Measurements from ENCODE around the gene ETV6.

Gene ETV6

DNA sequence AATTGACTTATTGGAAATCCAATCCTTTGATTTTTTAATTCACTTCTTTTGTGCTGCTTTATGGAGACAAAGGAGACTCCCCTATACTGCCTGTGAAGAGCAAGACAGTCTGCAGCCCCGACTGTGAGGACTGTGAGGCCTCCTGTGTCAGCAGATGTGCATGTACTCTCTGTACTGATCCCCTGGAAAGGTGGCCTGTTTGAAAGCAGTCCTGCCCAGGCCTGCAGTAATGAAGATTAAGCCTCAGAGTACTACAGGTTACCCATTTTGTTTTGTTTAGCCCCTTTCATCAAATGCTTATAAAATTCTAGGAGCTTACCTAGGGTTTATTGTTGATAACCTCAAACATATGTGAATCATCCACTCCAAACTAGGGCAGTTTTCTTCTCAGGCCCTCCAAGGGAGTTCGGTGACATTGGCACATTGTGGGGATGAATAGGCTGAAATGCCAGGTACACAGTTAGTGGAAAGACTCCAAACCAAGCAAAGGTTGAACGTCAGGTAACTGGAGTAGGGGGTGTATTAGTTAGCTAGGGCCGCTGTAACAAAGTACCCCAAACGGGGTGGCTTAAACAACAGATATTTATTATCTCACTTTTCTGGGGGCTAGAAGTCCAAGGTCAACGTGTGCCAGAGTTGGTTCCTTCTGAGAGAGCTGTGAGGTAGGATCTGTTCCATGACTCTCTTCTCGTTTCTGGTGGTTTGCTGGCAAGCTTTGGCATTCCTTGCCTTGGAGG, 212.6 kb downstream of the ETV6 start:
- DNase-seq = no peak

- peak in 3 of 4 experiments; percentile 49 to 70 (median 52) for DNase-seq
Observed at GRCh38 chr12:11862798-11863197, 213.3 kb downstream of the ETV6 start.

DNA sequence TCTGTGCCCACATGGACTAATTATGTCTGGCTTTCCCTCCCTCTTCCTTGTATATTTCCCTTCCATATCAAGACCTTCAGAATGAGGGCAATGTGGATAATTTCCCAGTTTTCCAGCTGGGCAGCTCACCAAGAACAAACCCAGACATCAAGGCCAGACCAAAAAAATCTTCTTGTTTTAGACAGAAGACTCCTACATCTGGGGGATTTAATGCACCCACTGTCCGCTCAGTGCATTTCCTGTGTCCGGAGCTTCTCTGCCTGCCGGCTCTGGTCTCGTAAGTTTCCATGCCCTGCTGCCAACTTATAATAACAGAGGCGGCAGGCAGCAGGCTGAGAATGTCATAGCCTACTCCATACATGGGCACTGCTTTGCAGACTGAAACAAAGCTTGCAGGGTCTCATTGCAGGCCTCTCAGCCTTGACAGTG, 214.0 kb downstream of the ETV6 start:
- DNase-seq = peak in 1 of 4 experiments; percentile 38

GRCh38 chr12:11863988-11864387, 214.5 kb downstream of the ETV6 start:
- peak; percentile 38 to 69 (median 66) for DNase-seq

- DNase-seq = no peak
Observed at GRCh38 chr12:11865824-11866223, 216.3 kb downstream of the ETV6 start.

GRCh38 chr12:11868027-11868426, 218.6 kb downstream of the ETV6 start:
- no peak for DNase-seq

DNA sequence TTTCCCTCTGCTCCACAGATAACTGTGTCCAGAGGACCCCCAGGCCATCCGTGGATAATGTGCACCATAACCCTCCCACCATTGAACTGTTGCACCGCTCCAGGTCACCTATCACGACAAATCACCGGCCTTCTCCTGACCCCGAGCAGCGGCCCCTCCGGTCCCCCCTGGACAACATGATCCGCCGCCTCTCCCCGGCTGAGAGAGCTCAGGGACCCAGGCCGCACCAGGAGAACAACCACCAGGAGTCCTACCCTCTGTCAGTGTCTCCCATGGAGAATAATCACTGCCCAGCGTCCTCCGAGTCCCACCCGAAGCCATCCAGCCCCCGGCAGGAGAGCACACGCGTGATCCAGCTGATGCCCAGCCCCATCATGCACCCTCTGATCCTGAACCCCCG, 219.9 kb downstream of the ETV6 start:
- no peak for DNase-seq

DNA sequence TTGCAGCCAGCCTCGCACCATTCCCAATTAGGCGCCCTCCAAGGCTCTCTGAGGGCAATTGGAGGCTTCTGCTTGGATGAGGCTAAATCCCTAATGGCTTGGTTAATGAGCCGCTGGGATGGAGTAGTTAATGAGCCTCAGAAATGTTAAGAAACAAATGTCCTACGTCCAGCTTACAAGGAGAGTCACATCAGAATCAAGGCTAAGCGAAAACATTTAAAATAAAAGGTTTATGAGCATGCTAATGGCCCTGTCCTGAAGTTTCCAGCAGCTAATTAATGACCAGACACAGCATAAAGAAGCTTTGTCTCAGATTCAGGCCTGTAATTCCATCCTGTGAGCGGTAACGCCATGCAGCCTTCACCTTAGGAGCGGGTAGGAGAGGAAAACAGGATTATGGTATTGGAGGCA, 220.6 kb downstream of the ETV6 start:
- no peak for DNase-seq

DNA sequence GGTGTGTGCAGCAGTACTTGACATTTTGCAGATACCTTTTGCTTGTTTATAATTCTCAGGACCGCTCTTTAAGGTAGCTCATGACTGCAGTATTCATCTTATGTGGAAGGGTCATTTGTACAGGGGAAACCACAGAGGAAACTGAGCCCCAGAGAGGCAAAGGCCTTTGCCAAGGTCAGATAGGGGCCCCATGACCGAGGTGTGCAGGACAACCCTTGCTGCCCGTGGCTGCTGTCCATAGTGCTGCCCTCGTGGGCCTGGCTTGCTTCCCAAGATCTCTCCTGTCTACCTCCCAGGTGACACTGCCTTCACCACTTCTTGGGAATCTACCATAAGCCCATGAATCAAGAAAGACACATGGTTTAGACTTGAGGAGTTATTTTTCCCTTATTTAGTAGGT, 222.6 kb downstream of the ETV6 start:
- no peak for DNase-seq

GRCh38 chr12:11875414-11875935, 226.0 kb downstream of the ETV6 start:
- no peak for DNase-seq

DNA sequence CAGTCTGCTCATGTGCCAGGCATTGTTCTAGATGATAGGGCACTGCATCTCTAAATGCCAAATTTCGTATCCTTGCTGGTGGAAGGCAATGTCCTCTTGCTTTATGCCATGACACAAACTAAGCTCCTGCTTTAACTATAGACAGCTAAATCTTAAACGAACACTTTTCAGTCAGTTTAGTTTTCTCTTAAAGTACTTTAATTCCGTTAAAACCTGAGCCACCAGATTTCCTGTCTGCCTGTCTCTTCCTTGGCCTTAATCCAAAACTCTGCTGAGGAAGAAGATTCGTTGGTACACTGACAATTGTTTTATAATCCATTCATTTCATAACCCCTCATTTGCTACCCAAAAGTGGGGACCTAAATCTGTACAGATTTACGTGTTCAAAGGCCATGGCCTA, 226.8 kb downstream of the ETV6 start:
- DNase-seq = peak in 1 of 4 experiments; percentile 41

- peak in 2 of 4 experiments; percentile 29 to 37 for DNase-seq
Observed at GRCh38 chr12:11877102-11877826, 227.8 kb downstream of the ETV6 start.

- peak; percentile 48 to 72 (median 60) for DNase-seq
Observed at GRCh38 chr12:11877869-11878780, 228.7 kb downstream of the ETV6 start.

DNA sequence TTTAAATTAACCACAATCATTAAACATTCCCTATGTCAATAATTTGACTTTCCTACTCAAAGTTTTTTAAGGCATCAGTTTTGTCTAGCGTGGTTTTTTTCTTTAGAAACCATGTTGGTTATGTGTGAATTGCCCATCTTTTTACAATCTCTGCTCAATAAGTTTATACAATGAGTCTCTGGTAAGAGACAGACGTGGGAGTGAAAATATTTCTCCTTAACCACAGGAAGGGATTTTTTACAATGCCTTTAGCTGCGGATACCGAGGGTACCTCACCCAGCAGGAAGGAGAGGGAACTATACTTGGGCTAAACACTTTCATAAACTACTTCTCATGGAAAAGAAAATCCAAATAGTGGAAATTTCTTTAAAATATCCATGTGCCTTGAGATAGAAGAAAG, 229.8 kb downstream of the ETV6 start:
- DNase-seq = no peak

GRCh38 chr12:11880381-11880780, 230.9 kb downstream of the ETV6 start:
- peak; percentile 65 to 81 (median 74) for DNase-seq

DNA sequence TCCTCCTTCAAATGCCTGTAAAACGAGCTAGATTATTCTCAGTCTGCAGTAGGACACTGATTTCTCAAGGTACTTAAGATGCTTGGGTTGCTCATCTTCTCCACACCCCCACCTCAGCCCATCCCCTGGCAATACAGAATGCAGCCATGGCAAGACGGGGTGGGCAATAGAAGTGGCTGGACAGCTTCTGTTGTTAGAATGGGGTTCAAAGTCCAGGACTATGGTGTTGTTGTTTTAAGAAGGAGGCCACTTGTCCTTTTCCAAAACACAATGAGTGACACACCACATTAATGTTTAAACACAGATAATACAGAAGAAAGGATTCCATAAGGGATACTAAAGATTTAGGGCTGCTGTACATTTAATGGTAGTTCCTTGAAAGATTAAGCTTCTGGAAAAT, 232.4 kb downstream of the ETV6 start:
- DNase-seq = no peak

DNA sequence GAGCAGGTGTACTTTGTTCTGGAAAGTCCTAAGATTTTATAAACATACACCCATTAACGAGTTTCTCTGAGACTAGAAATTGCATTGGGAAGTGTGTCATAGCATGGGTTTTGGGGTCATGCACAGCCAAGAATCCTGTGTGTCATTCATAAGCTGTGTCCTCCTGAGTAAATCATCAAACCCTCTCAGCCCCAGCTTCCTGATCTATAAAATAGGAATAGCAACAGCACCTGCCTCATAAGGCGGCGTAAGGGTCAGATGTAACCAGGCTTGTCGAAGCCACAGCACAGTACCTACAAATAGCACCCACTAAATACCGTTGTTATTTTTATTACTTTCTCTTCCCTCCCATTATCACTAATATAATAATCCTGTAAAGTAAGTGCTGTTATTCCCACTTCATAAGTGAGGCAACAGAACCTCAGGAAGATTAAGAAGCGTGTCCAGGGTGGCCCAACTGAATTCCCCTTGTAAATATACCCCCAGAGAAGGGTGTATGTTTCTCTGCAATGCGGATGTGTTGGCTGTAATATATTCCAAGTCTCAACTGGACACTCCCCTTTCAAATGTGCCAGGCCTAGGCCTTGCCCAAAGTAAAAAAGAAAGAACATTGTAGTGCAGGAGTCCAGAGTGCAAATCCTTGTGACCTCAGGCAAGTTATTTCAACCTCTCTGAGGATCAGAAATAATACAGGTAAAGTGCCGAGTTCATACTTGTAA, 233.0 kb downstream of the ETV6 start:
- no peak for DNase-seq

- DNase-seq = peak in 3 of 4 experiments; percentile 47 to 64 (median 58)
Observed at GRCh38 chr12:11884116-11884515, 234.6 kb downstream of the ETV6 start.

- peak; percentile 78 to 94 (median 86) for DNase-seq
Observed at GRCh38 chr12:11884706-11885105, 235.2 kb downstream of the ETV6 start.

- peak; percentile 71 to 90 (median 80) for DNase-seq
Observed at GRCh38 chr12:11885261-11886038, 236.0 kb downstream of the ETV6 start.

DNA sequence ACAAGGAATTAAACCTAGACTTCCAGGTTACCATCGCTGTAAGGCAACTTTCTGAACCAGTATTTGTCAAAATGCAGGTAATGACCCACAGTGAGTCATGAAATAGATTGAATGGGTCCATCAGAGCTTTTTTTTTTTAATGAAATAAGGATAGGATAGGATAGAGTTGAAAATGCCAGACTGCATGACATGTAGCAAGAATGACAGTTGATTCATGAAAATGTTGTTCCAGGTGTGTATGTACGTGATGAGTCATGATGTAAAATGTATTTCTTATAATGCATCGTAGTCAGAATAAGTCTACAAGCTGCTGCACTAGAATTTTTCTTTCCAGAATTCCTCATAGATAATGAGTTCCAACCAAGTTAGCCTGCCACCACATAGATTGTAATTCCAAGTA, 236.9 kb downstream of the ETV6 start:
- no peak for DNase-seq

Data from suppressor macrophage (primary cell).